GM13976 (cell line): ENCODE data around the gene SRCAP.
A peak's percentile ranks its signal among the peaks of the same experiment; 100 is the strongest.

Experiments
- DNase-seq: peaks from one replicate; pipeline ENCODE4 v3.0.0; 2012; ENCODE audit warnings: low spot score
- CTCF ChIP-seq: IDR thresholded peaks from 2 replicates; pipeline ENCODE4 v1.5.1; 2012; ENCODE audit warnings: borderline replicate concordance, mild to moderate bottlenecking; ENCODE audit not compliant: insufficient read depth; ENCODE audit errors: extremely low read depth, missing control alignments, control extremely low read depth
- in situ Hi-C: fragments of 300-500 bp; cut with MboI; formaldehyde crosslinking; loops from one replicate; pipeline ENCODE4 v1.12.0; 2022; ENCODE audit warnings: low sequenced_read_pairs, mixed read lengths, inconsistent platforms; ENCODE audit not compliant: unreplicated experiment

The SRCAP gene

GRCh38 chr16:30652718-30653117, 46.3 kb upstream of the SRCAP start:
- in situ Hi-C loops = no loop called here
- no peak for TF ChIP-seq CTCF
- no peak for DNase-seq

DNA sequence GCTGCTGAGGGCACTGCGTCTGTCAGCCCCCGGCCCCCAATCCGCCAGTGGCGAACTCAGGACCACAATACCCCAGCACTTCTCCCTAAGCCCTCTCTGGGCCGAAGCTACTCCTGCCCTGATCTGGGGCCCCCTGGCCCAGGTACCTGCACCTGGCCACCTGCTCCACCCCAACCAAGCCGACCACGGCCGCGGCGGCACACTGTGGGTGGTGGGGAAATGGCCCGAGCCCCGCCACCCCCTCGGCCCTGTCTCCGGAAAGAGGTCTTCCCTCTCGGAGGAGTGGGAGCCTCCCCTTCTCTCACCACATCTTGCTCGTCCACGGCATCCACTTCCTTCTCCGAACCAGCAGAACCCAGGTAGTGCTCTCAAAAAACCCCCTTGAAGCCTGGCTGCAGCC, 44.1 kb upstream of the SRCAP start:
- TF ChIP-seq CTCF = no peak
- DNase-seq = no peak
- in situ Hi-C loops = no loop called here

DNA sequence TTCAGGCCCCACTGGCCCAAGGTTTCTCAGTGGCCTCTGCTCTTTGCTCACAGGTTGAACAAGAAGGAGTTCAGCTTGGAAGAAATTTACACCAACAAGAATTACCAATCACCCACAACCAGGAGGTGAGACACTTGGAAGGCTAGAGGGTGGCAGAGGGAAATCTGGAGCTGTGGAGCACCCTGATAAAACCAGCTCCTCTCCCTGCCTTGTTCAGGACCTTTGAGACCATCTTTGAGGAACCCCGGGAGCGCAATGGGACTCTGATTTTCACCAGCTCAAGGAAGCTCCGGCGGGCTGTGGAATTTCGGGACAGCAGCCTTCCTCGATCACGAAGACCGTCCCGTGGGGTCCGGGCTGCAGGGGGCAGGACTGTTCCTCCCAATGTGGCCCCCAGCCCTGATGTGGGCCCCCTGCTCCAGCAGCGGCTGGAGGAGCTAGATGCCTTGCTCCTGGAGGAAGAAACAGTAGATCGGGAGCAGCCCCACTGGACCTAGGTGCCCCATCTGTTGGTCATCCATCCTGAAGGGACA, 43.1 kb upstream of the SRCAP start:
- no peak for DNase-seq
- in situ Hi-C loops = no loop called here

DNA sequence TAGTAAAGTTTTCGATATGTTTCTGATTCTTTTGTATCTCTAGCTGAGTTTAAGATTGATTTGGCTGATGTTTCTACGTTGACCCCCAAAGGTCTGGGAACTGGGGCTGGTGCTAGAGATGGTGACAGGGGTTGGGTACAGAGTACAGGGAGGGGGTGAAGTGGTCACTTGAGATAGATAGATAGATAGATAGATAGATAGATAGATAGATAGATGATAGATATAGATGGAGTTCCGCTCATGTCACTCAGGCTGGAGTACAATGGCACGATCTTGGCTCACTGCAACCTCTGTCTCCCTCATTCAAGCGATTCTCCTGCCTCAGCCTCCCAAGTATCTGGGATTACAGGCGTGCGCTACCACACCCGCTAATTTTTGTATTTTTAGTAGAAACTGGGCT, 42.6 kb upstream of the SRCAP start:
- in situ Hi-C loops = no loop called here
- TF ChIP-seq CTCF = no peak
- DNase-seq = no peak

More for the DNA sequence above, 43.1 kb upstream of the SRCAP start:
- TF ChIP-seq CTCF = no peak

DNA sequence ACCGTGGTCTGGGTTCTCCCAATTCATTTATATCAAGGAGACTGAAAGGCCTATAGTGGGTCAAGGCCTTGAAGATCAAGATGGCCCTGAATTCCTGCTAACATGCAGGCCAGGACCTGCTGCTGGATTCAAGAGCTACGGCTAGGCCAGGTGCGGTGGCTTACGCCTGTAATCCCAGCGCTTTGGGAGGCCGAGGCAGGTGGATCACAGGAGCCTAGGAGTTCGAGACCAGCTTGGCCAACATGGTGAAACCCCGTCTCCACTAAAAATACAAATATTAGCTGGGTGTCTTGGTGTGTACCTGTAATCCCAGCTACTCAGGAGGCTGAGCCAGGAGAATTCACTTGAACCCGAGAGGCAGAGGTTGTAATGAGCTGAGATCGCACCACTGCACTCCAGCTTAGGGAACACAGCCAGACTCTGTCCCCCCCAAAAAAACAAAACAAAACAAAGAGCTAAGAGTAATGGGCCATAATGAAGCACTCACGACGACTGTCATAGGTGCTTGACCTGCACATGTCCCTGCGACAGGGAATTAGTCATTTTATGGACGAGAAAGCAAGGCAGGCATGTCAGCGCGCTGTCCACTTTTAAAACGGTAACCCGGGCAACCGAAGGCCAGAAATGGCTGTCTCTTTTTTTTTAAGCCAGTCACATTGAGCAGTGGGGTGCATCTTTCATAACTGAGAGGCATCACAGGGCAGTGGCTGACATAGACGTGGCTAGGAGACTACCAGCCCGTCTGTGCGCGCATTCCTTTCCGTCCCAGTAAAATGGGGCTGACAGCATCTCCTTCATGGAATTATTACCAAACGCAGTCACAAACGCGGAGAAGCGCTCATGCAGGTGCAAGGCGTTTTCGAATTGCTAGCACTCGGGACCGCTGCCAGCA, 41.8 kb upstream of the SRCAP start:
- in situ Hi-C loops = no loop called here
- DNase-seq = no peak
- no peak for TF ChIP-seq CTCF

- in situ Hi-C loops = no loop called here
- TF ChIP-seq CTCF = peak; percentile 98
- DNase-seq = peak; percentile 96
These were observed 40.9 kb upstream of the SRCAP start, which contains the start of gene FBRS for GRCh38 chr16:30657866-30658730. Gene FBRS (plus strand): TSS chr16:30658431. CDS start chr16:30659519, 1,088 bp downstream.
